GM18517 (cell line): ENCODE results near the gene TBC1D32.
A peak's percentile ranks its signal among the peaks of the same experiment; 100 is the strongest.
"Not testable (repeated sequence)": the region's sequence is repeated elsewhere in the genome, so short reads cannot be mapped to it uniquely, and the experiment has no call there.

Experiments used
- ATAC-seq: cut with Tn5 transposase; IDR thresholded peaks from one replicate; pipeline ENCODE4 v1.9.1; 2021; ENCODE audit warnings: mild to moderate bottlenecking, moderate library complexity; ENCODE audit not compliant: unreplicated experiment

TBC1D32 gene

DNA sequence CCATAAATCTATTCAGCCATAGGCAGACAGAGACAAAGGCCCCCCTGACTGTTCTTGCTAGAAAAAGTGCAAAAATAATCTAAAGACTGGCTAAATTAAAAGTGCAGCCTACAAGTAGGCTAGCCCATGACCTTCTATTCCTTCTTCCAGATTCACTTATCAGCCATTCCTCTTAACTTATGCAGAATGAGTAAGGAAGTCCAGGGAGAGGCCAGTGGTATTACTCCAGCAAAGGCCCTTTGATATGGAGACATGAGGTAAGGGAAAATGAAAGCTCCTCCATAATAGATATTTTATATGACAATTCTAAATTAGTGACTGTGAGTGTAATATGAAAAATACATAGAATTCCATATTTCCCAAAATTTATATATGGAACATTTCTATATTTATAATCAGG is 199.4 kb downstream of the TBC1D32 start:
- no peak for ATAC-seq

DNA sequence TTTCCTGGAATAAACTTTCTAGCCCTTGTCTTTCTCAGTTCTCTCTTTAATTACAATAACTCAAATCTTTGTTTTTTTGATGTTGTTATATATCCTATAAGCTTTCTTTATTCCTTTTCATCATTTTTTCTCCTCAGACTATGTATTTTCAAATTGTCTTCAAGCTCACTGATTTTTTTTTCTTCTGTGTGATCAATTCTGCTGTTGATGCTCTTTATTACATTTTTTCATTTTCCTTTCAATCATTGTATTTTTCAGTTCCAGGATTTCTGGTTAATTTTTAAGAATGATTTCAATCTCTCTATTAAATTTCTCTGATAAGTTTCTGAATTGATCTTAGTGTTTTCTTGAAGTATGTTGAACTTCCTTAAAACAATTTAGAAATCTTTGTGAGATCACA is 209.7 kb downstream of the TBC1D32 start:
- ATAC-seq: no peak

DNA sequence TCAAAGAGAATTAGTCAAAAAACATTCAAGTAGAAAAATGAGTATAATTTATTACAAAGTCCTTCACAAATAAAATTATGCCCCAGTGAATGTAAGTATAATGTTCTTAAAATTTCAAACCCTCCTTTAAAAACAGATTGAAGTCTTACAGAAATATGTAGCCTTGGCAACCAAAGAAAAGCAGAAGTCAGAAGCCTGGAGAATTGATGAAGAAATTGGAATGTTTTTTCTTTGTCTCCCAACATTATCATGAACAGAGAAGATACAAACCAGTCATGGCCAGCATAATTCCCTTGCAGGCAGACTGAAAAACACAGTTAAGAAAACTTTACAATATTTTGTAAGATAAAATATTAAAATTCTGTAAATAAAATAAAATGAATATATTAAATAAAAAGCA is 221.9 kb downstream of the TBC1D32 start:
- ATAC-seq: no peak

DNA sequence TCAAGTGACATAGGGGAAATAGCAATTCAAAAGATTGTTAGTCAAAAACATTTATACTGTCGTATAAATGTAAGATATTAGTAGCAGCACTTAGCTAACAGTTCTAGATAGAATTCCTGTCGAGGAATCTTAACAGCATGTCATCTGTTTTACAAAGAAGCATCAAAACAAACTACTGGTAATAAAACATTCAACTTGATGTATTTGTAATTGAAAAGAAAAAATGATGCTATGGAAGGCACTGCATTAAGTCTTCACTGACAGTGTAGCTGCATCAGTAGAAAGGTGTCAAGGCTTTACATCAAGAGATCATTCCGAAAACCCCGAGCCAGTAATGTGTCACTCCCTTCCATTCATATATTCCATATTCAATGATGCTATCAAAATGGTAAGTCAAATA is 223.5 kb downstream of the TBC1D32 start:
- no peak for ATAC-seq

DNA sequence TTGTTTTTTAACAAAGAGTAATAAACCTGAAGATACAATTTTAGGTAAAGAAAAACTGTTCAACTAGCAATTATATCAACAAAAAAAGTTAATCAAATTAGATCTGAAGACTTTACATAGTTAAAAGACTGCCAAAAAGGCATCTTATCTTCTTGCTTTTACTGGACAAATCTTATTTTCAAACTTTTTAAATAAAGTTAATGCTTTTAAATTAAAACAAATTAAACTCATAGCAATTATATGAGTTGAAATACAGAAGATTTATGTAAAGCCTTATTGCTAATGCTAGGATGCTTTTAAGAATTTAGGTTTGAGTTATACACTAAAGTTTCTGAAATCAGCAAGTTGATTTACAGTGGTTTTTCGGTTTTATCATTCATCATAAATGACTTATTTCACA is 227.3 kb downstream of the TBC1D32 start:
- ATAC-seq: no peak

DNA sequence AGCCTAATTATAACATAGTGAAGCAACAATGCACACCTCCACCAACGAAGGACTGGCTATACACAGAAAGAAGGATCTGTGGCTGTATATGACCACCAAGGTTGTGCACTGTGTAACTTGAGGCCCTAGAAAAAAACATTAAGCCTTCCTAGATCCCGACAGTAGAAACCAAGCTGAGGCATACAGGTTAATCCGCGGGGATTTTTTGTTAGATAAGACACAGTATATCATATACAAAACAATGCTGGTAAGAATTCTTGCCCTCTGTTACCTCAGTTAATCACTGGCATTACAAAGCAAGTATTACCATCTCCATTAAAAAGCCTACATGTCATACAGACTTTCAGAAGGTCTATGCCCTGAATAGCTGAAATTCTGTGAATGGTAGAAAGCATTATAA is 228.8 kb downstream of the TBC1D32 start:
- no peak for ATAC-seq

DNA sequence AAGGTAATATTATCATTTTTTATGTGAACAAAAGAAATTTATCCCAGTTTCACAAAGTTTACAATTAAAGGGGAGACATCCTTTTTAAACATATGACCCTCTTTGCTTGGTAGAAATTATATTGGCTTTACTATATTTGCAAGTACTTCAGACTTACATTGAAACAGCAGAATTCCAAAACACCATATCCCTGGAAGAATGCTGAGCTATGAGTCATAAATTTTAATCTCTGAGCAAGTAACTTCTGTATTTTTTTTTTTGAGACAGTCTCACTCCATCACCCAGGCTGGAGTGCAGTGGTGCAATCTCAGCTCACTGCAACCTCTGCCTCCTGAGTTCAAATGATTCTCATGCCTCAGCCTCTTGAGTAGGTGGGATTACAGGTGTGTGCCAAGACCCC is 240.4 kb downstream of the TBC1D32 start:
- no peak for ATAC-seq

DNA sequence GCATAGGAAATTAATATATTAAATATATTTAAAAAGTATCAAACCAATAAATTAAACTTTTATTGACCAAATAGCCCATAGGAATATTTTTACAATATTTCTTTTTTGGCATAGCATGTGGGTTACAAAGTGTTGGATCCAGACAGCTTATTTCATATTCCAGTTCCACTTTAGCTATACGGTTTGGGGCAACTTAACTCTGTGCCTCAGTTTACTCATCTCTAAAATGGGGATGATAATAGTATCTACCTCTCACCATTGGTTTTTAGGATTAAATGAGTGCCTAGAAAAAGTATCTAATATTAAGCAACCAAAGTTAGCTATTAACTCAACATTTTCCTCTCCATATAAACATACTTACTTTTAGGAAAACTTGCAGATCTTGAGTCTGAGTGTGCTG is 243.8 kb downstream of the TBC1D32 start:
- no peak for ATAC-seq

DNA sequence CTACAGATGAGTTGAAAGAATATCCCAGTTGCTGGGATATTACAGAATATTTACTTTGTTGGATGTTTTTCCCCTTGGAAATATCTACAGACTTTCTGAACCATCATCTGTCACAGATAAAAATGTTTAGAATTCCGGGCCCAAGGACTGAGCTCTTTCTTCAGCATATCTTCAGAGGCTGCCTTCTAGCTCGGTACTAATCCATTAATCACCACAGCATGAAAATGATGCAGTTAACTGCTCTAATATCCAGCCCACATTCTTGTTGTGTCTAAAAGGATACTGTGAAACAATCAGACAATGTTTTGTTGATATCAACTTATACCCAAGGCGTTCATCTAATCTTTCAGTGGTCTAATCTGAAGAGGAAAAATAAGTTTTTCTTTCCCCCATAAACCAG is 247.4 kb downstream of the TBC1D32 start:
- no peak for ATAC-seq

DNA sequence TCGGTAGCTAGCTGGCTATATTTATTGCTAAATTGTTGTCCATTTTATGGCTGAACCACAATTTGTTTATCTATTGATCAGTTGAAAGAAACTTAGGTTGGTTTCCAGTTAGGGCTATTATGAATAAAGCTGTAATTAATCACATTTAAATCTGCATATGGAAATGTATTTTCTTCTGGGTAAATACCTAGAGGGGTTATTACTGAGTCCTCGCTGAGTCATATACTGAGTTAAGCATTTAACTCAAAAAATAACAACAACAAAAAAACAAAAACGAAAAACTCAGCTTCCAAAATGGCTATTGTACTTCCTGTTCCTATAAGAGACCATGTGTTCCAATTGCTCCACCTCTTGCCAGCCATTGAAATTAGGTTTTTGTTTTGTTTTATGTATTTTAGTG is 258.2 kb downstream of the TBC1D32 start:
- no peak for ATAC-seq

DNA sequence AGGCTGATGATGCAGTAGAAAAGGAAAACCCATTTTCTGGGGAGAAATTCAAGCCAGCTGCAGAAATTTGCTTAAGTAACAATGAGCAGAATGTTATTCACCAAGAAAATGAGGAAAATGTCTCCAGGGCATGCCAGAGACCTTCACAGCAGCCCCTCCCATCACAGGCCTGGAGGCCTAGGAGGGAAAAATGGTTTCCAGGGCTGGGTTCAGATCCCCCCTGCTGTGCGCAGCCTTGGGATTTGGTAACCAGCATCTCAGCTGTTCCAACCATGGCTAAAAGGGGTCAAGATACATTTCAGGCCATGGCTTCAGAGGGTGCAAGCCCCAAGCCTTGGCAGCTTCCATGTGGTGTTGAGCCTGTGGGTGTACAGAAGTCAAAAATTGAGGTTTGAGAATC is 265.5 kb downstream of the TBC1D32 start:
- ATAC-seq: not testable (repeated sequence)

DNA sequence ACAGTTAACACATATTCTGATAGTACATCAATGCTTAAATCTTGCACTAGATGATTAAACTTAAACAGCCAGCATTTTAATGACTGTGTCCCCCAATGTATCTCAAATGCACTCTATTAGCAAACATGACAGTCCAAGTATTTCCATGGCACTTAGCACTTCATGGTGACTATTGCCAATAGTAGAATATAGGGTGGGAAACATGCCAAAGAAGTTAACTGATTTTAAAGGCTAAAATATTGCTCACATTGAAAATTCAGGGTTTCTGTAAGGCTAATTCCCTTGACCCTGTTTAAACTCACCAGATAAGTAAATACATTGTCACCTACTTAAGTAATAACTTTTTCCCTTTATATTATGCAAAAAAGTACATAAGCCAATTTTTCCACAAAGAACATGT is 266.9 kb downstream of the TBC1D32 start:
- ATAC-seq: no peak

DNA sequence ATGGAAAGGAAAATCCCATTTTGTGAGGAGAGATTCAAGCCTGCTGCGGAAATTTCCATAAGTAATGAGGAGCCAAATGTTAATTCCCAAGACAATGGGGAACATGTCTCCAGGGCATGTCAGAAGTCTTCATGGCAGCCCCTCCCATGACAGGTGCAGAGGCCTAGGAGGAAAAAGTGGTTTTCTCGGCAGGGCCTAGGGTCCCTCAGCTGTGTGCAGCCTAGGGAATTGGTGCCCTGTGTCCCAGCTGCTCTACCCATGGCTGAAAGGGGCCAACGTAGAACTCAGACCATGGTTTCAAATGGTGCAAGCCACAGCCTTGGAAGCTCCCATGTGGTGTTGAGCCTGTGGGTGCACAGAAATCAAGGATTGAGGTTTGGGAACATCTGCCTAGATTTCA is 269.9 kb downstream of the TBC1D32 start:
- ATAC-seq: no peak

DNA sequence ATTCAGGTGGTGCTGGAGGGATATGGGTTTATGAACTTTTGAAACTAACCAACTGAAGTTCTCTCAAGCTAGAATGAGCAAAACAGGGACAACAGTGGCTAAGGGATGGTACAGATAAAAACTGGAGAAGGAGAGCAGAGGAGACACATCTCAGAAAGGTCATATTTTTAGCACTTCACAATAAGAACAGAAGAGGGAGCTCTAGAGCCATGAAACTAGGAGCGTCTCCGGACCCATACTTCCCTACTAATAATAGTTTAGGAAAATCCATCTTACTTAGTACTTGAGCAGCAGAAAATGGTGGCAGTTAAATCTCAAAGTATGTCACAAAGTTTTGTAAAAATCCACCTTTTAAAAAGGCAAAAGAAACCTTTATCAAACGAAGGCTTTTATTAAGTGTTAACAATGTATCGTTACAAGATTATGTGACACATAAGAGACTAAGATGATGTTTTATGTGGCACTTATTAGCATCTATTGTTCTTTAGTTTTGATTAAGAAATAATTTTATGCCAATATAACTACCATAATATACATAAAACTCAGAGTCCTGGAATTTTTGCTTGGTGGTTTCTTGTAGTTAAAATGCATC is 278.6 kb downstream of the TBC1D32 start:
- peak; percentile 85 for ATAC-seq

DNA sequence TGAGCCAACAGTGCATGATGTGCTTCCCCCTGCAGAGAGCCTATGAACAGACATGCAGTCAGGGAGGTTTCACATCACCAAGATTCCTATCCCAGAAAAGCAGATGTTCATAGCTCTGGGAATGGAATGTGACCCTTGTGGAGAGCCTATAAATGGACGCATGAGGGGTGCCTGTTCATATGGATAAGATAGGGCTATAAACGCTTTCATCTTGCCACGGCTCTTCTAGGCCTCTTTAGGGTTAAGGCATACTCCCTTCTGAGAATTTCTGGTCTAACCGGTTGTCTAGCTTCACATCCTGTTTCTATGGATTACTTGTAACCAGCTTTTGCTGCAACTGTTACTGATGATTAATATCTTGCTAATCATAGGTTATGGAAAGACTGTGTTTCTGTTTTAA is 285.7 kb downstream of the TBC1D32 start:
- ATAC-seq: not testable (repeated sequence)

DNA sequence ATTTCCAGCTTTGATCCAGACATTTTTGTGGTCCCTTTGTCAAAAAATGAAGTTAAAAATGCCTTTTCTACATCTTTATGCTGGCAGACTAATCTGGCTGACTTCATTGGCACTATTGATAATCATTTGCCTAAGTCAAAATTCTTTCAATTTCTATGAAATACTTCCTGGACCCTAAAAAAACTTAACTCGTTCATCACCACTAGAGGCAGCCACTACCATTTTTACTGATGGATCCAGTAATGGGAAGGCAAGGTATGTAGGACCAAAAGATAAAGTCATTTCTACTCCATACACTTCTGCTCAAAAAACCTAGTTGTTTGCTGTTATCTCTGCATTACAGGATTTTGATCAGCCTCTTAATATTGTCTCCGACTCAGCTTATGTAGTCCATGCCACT is 289.4 kb downstream of the TBC1D32 start:
- not testable (repeated sequence) for ATAC-seq

DNA sequence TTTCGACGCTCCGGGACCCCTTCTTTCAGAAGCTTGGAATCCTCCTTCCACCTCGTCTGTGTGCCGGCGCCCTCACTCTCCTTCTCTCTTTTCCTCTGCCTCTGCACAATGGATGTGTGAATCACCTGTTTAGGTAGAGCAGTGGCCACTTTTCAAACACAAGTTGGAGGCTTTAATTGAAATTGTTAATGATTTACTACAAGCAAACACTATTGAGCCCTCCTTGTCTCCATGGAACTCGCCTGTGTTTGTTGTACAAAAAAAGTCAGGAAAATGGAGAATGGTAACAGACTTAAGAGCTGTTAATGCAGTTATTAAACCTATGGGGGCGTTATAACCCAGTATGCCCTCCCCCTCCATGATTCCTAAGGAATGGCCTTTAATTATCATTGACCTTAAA is 290.6 kb downstream of the TBC1D32 start:
- not testable (repeated sequence) for ATAC-seq

DNA sequence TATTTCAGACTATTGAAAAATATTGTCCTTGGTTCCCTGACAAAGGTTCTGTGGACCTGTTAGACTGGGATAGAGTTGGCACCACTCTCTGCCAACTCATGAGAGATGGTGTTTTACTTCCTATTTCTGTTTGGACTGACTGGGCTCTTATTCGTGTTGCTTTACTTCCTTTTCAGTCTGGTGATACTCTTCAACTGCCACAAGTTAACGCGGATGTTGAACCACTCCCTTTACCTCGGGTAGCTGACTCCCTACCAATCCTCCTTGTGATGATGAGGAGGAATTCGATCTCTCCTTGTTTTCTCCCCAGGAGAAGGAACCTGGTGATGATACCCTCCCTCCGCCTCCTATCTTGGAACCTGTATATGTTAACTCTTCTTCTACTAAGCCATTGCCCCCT is 291.1 kb downstream of the TBC1D32 start:
- not testable (repeated sequence) for ATAC-seq

DNA sequence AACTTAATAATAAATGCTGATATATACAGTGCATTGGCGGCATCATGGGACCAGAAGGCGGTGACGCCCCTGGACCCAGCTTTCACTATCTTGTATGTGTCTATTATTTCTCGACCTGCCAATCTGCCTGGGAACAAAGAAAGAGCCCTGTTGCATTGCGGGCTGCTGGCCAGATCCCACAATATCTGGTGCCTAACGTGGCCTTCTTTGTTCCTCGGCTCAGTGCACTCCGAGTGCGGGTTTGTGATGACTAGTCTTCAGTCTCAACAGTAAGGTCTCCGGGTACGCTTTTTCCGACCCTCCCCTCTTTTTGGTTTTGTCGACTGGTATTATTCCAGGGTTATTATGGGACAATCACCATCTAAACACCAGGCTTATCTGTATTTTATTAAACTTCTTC is 291.5 kb downstream of the TBC1D32 start:
- ATAC-seq: no peak

DNA sequence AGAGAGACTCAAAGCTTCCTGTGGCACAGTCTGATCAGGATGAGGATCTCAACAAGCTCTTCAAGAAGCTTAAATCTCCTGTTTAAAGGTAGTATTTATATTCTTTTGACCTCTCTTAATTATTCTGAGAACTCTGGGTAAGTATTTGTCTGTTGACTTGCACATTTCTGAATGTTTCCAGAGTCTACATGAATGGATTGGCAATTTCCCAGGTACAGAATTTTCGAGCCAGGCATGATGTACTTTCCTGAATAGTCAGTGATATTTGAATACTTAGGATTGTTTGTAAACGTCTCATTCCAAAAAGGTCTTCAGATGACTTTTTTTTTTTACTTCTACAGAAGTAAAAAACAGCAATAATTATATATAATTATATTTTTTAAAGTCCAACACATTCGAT is 293.4 kb downstream of the TBC1D32 start:
- ATAC-seq: no peak

DNA sequence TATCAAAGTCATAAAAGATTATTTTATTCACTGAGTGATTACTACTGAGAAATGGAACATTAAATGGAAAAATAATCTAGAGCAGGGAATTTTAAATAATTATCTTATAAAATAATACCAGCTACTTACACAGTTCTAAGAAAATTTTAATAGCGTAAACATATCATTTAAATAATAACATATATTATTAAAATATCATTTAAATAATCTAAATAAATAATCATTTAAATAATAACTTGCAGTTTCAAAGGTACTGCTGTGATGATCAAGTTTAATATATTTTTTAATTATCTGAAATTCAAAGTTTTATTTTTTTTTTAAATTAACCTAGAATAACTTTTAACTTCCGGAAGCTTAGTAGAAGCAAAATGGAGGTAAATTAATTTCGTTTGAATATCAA is 301.2 kb downstream of the TBC1D32 start:
- ATAC-seq: no peak

DNA sequence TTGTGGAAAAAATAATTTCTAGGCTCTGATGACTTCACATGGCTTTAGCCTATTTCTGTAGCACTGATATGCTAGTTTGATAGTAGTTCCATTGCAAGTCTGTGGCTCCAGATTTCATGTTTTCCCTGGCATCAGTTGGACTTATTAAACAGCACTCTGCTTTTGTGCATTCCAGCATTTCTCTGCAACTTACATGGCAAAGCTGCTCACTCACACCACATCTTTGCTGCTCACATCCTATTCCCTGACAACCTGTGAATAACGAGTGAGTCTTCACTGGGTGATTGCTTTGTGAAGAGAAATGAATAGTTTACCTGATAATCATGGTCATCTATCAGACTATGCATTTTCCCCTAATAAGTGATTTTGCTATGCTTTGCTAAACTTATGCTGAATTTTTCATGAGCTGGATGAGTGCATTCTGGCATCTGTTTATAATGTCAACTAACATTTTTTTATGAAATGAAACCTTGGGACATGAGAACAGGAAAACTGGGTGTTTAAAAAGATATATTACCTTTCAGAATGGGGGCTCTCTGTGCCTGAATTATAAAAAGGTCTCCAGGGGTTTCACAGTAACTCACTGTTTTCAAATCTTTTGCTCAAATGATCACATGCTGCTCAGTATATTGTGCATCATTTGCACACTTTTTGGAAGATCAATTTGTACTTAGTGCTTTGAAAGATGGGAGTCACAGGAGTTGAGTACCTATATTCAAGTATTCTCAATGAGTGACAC is 301.8 kb downstream of the TBC1D32 start:
- ATAC-seq: no peak
